HK-2 (cell line): ENCODE measurements around the gene BCL11A.

ENCODE experiments used
- DNase-seq: peaks from one replicate; pipeline ENCODE4 v3.0.0-alpha.2; 2018; ENCODE audit not compliant: unreplicated experiment

Gene BCL11A

GRCh38 chr2:60553495-60554073 is at the start of gene BCL11A:
Gene BCL11A, minus strand, starts transcription at chr2:60553654. Its CDS starts 384 bp downstream, at chr2:60553270.
- peak; percentile 30 for DNase-seq

- no peak for DNase-seq
Observed at GRCh38 chr2:60602828-60603532, 49.5 kb upstream of the BCL11A start.

- DNase-seq, result no peak
Observed at GRCh38 chr2:60602388-60602787, 48.9 kb upstream of the BCL11A start.

- DNase-seq, result no peak
Observed at GRCh38 chr2:60598271-60598670, 44.8 kb upstream of the BCL11A start.

GRCh38 chr2:60597346-60597745 is 43.9 kb upstream of the BCL11A start:
- no peak for DNase-seq

- DNase-seq, result no peak
Observed at GRCh38 chr2:60596411-60596810, 43.0 kb upstream of the BCL11A start.

GRCh38 chr2:60595953-60596352 is 42.5 kb upstream of the BCL11A start:
- no peak for DNase-seq

GRCh38 chr2:60589104-60589503 is 35.6 kb upstream of the BCL11A start:
- DNase-seq, result no peak

GRCh38 chr2:60586081-60586480 is 32.6 kb upstream of the BCL11A start:
- DNase-seq, result no peak

GRCh38 chr2:60585276-60585675 is 31.8 kb upstream of the BCL11A start:
- DNase-seq, result no peak

GRCh38 chr2:60583604-60584003 is 30.1 kb upstream of the BCL11A start:
- DNase-seq, result no peak

- DNase-seq, result peak; percentile 68
Observed at GRCh38 chr2:60581433-60582282, 28.2 kb upstream of the BCL11A start.

- DNase-seq, result no peak
Observed at GRCh38 chr2:60577682-60578283, 24.3 kb upstream of the BCL11A start.

- no peak for DNase-seq
Observed at GRCh38 chr2:60573251-60573650, 19.8 kb upstream of the BCL11A start.

- no peak for DNase-seq
Observed at GRCh38 chr2:60570251-60570650, 16.8 kb upstream of the BCL11A start.

- no peak for DNase-seq
Observed at GRCh38 chr2:60569680-60570111, 16.2 kb upstream of the BCL11A start.

GRCh38 chr2:60567919-60568768 is 14.7 kb upstream of the BCL11A start:
- DNase-seq, result no peak

GRCh38 chr2:60567096-60567495 is 13.6 kb upstream of the BCL11A start:
- no peak for DNase-seq

- DNase-seq, result no peak
Observed at GRCh38 chr2:60565472-60565871, 12.0 kb upstream of the BCL11A start.

- DNase-seq, result no peak
Observed at GRCh38 chr2:60560734-60561644, 7.5 kb upstream of the BCL11A start.
